Activated CD8-positive, alpha-beta memory T cell treated with anti-CD3 and anti-CD28 coated beads, Interleukin-2, amount 10 ng/mL, durations not matched to agents 7 days and 5 days (primary cell): Measurements from ENCODE around the gene LOXL3. TPM values are rescaled to one million over a fixed set of nuclear protein-coding genes. Genes with fewer than 3 reads are reported as not detected.
A peak's percentile ranks its signal among the peaks of the same experiment; 100 is the strongest.

Source experiments
- ATAC-seq: fragments of 150-1000 bp; cut with Tn5 transposase; one replicate; pipeline ENCODE4 v1.10.0; 2021; ENCODE audit warnings: moderate library complexity
- CTCF ChIA-PET: fragments of 350-600 bp; sonication (Branson Sonifier 250); formaldehyde crosslinking; loops from one replicate; lab custom pipeline; 2021; ENCODE audit warnings: antibody characterized with exemption; lab: Charles Lee
- DNase-seq: peaks from one replicate; pipeline ENCODE4 v3.0.0-alpha.2; 2020
- H3K27ac Mint-ChIP-seq: one replicate; pipeline ENCODE4 v1.8.0; 2021; ENCODE audit warnings: mild to moderate bottlenecking, mixed read lengths
- H3K27me3 Mint-ChIP-seq: one replicate; pipeline ENCODE4 v1.8.0; 2021; ENCODE audit warnings: mixed read lengths
- H3K36me3 Mint-ChIP-seq: one replicate; pipeline ENCODE4 v1.8.0; 2021; ENCODE audit warnings: mild to moderate bottlenecking, mixed read lengths
- H3K4me1 Mint-ChIP-seq: one replicate; pipeline ENCODE4 v1.8.0; 2021; ENCODE audit warnings: mixed read lengths
- H3K4me3 Mint-ChIP-seq: one replicate; pipeline ENCODE4 v1.8.0; 2021; ENCODE audit warnings: mild to moderate bottlenecking, moderate library complexity, mixed read lengths
- H3K9me3 Mint-ChIP-seq: one replicate; pipeline ENCODE4 v1.8.0; 2022; ENCODE audit warnings: low read depth, mixed read lengths
- total RNA-seq, 2 experiments: library from RNA; stranded (reverse); gene quantifications; one replicate each; pipeline ENCODE4 v1.2.3, GENCODE V29; 2021

The LOXL3 gene
- total RNA-seq, 2 experiments from 2014 or later = 0.76 to 1.8 TPM

DNA sequence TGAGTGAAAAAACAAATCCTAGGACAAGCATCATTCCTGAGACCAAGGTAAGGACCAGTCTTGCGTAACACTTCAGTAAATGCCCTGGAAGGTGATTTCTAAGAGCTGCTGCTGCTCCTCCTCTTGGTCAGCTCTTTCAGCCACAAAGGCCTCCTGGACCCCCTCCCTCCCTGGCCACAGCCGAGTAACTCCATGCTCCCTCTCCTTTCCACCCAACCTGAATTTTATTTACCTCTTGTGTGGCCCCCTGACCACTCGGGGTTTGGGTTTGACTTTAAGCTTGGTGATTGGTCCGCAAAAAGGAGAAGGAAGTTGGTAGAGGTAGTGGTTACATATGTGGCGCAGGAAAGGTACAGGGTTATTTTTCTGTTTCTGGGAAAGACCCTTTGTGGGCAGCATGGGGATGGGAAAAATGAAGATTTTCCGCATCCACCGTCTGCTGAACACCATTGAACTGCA is 14.8 kb downstream of the LOXL3 start:
- ATAC-seq (no peak), DNase-seq (no peak)
- Mint-ChIP-seq H3K4me3 (no peak overlapping the region), H3K4me1 (peaks cover 19% of the 10 kb centered on the region), H3K27me3 (peaks cover 29% of the 10 kb centered on the region), H3K27ac (no peak overlapping the region), H3K36me3 (peaks cover 1% of the 10 kb centered on the region), H3K9me3 (no peaks in the 10 kb centered on the region)
- CTCF ChIA-PET = interaction anchor here (1.0 to 1.6 kb wide), 5 partner anchors 8 to 56 kb away, joined by 3 to 8 read pairs (median 3); partner anchors contain the start of genes CCDC142 and TTC31

DNA sequence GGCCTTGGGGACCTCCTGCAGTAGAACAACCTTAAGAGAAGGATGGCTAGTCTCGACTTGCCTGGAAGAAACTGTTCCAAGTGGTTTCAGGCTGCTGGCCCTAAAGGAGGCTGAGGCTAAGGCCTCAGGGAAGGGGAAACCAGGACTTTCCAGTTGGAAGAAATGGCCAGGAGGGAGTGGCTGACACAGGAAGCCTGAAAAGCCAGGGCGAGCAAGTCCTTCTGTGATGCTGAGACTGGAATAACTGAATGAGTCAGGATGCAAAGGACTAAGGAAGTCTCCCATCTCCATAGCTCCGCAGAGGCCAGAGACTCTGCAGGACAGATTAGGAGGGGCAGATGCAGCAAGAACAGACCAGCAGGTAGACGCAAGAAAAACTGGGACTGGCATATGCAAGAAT is 16.6 kb downstream of the LOXL3 start:
- no peak overlapping the region for H3K4me3 Mint-ChIP-seq
- H3K9me3 Mint-ChIP-seq = no peaks in the 10 kb centered on the region
- ATAC-seq (no peak), DNase-seq (no peak)
- CTCF ChIA-PET = no interaction called here
- no peak overlapping the region for H3K27ac Mint-ChIP-seq
- peaks cover 21% of the 10 kb centered on the region for H3K4me1 Mint-ChIP-seq
- peaks cover 19% of the 10 kb centered on the region for H3K27me3 Mint-ChIP-seq
- H3K36me3 Mint-ChIP-seq = peaks cover 9% of the 10 kb centered on the region

DNA sequence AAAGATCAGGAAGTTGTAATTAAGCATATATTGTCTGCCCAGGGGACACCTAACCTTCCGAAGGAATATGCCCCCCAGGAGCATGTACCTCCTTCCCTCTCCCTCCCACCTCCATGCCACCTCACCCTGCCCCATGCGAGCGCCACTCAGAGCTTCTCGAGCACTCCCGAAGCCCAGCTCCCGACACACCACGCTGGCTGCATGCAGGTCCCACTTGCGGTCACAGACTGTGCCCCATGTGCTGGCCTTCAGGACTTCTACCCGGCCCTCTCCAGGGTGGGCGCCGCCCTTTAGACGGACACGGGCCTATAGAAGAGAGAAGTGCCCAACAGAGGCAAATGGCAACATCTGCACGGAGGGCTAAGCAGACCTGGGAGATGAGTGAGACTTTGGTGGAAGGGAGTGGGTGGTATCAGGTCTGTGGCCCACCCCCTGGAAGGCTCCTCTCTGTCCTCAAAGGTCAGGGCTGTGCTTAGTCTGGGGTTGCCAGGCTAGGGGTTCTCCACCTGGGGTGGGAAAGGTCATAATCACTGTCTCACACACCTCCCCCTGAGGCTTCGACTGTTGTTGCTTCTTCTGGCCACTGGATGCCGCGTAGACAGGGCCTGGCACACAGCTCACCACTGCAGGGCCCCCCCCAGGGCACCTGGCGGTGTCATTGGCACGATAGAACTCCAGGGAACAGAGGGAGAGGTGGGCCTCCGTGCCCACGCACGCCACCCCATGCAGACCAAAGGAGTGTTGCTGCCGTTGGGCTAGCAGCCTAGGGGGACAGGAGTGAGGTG is 17.4 kb downstream of the LOXL3 start:
- Mint-ChIP-seq H3K4me1 (peaks cover 29% of the 10 kb centered on the region), H3K9me3 (no peaks in the 10 kb centered on the region), H3K27ac (no peak overlapping the region), H3K4me3 (no peak overlapping the region), H3K27me3 (peaks cover 17% of the 10 kb centered on the region), H3K36me3 (peaks cover 12% of the 10 kb centered on the region)
- ATAC-seq (no peak), DNase-seq (no peak)
- CTCF ChIA-PET = interaction anchor here (1.2 kb wide), 1 partner anchor 287 kb away, joined by 4 read pairs; no protein-coding TSS in a partner anchor

DNA sequence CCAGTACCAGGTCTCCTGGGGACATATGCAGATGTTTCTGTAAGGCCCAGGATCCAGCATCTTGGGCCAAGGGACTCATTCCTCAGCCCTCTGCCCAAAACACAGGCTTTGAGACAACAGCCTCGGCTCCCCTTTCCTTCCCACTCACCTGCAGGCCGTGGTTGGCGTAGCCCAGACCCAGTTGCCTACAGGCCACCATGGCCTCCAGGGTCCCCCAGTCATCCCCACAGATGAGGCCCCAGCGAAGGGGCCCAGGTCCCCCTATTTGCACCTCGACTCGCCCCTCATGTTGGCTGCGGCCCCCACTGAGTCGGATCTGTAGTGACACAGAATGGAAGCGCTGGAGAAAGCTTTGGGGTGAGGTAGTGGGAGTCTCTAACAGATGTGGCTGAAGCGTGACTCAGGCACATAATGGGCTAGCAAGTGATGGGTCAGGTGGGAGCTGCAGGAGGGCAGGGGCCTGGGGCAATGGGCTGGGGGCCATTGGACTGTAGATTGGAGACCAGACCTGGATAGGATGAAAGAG is 18.2 kb downstream of the LOXL3 start:
- CTCF ChIA-PET = interaction anchor here (1.2 kb wide), 1 partner anchor 286 kb away, joined by 4 read pairs; no protein-coding TSS in a partner anchor

DNA sequence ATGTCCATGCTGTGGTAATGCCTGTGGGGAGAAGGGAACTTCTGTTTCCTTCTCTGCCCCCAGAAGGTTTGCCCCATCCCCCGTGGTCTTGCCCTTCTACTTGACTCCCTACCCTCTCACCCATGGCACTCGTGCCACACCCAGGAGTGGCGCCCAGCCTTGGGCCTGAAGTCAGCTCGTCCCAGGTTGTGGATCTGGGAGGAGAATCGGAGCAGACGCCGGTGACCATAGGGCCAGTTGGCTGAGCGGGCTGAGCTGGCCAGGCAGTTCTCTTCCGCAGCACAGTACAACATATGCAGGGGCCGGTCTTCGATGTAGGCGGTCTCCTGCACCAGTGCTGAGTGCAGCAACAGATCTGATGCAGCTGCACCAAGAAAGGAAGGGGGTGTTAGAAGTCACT is 19.3 kb downstream of the LOXL3 start:
- H3K4me1 Mint-ChIP-seq = peaks cover 35% of the 10 kb centered on the region
- H3K4me3 Mint-ChIP-seq = no peak overlapping the region
- H3K27me3 Mint-ChIP-seq = peaks cover 17% of the 10 kb centered on the region
- H3K36me3 Mint-ChIP-seq = peaks cover 15% of the 10 kb centered on the region
- H3K27ac Mint-ChIP-seq = no peak overlapping the region
- ATAC-seq = no peak
- CTCF ChIA-PET = interaction anchor here (1.4 to 6.1 kb wide), 2 partner anchors 17 to 52 kb away, joined by 4 to 98 read pairs; no protein-coding TSS in a partner anchor
- no peaks in the 10 kb centered on the region for H3K9me3 Mint-ChIP-seq
- DNase-seq = no peak

More for the DNA sequence above, 18.2 kb downstream of the LOXL3 start:
- Mint-ChIP-seq H3K4me1 (peaks cover 38% of the 10 kb centered on the region), H3K36me3 (peaks cover 15% of the 10 kb centered on the region), H3K27me3 (peaks cover 17% of the 10 kb centered on the region), H3K4me3 (no peak overlapping the region), H3K27ac (no peak overlapping the region), H3K9me3 (no peaks in the 10 kb centered on the region)
- DNase-seq (no peak), ATAC-seq (no peak)

DNA sequence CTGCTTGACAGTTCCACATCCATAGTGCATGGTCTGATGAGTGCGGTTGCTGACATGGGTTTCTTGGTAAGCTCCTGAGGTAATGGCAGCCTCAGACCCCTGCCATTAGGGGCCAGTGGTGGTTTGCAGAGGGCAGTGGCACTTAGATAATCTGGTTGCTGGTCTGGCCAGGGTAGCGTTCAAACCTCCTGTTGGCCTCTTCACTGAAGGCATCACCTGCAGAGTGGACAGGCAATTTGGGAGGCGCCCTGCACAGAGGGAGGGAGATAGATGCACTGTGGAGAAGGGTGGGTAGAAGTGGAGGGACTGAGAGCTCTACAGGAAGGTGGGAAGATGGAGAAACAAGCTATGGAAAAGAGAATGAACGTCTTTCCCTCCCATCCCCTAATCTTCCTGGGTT is 20.3 kb downstream of the LOXL3 start:
- no peak overlapping the region for H3K4me3 Mint-ChIP-seq
- peaks cover 10% of the 10 kb centered on the region for H3K27me3 Mint-ChIP-seq
- H3K4me1 Mint-ChIP-seq = peaks cover 32% of the 10 kb centered on the region
- CTCF ChIA-PET = interaction anchor here (1.2 to 6.4 kb wide), 6 partner anchors 10 to 81 kb away, joined by 3 to 98 read pairs (median 12); partner anchors contain the start of genes CCDC142 and TTC31
- no peak for DNase-seq
- H3K27ac Mint-ChIP-seq = no peak overlapping the region
- peaks cover 19% of the 10 kb centered on the region for H3K36me3 Mint-ChIP-seq
- no peaks in the 10 kb centered on the region for H3K9me3 Mint-ChIP-seq
- no peak for ATAC-seq

DNA sequence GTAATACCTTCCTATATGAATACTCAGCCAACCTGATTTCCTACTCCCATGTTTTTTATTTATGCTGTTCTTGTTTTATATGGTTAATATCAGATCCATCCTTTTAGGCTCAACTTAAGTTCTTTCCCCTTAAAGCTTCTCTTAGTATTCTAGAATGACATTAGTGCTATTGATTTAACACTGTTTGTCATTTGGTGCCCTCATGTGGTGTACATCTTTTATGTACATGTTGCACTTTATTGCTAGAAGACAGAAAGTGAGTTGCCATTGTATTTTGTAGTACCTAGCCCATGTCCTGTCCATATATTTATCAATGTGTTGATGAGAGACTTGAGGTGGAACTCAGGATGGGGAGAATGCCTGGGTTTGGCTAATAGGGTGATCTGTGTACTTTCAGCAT is 21.5 kb downstream of the LOXL3 start:
- H3K27me3 Mint-ChIP-seq = no peaks in the 10 kb centered on the region
- no peaks in the 10 kb centered on the region for H3K9me3 Mint-ChIP-seq
- peaks cover 39% of the 10 kb centered on the region for H3K4me1 Mint-ChIP-seq
- DNase-seq = no peak
- H3K27ac Mint-ChIP-seq = peak overlapping the region; percentile 97
- ATAC-seq = no peak
- CTCF ChIA-PET = interaction anchor here (0.6 to 6.4 kb wide), 30 partner anchors 9 to 264 kb away, joined by 3 to 98 read pairs (median 5); partner anchors contain the start of genes CCDC142, INO80B, LBX2 and MRPL53
- H3K4me3 Mint-ChIP-seq = peak overlapping the region; percentile 34
- H3K36me3 Mint-ChIP-seq = peaks cover 31% of the 10 kb centered on the region

DNA sequence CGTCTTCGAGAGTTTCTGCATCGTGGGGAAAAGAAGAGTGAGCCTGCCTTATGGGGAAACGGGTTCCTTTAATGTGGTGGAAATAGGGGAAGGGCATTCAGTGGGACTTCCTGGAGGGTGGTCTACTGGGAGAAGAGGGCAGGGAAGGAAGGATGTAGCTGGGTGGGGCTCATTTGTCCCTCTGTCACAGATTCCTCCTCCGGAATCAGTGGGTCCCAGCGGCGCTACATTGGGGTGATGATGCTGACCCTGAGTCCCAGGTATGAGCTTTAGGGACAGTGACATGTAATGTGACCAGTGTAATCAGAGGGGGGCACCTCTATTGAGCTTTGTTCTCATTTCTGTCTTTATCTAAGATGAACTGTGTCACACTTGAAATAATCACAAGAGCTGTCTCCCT is 22.1 kb downstream of the LOXL3 start:
- CTCF ChIA-PET = interaction anchor here (0.6 to 6.4 kb wide), 32 partner anchors 9 to 282 kb away, joined by 3 to 98 read pairs (median 5); partner anchors contain the start of genes CCDC142, INO80B, LBX2 and MRPL53
- peaks cover 37% of the 10 kb centered on the region for H3K36me3 Mint-ChIP-seq
- H3K27me3 Mint-ChIP-seq = no peaks in the 10 kb centered on the region
- H3K4me3 Mint-ChIP-seq = peak overlapping the region; percentile 100
- no peaks in the 10 kb centered on the region for H3K9me3 Mint-ChIP-seq
- peaks cover 41% of the 10 kb centered on the region for H3K4me1 Mint-ChIP-seq
- peak overlapping the region; percentile 97 for H3K27ac Mint-ChIP-seq
- no peak for ATAC-seq
- DNase-seq = no peak

DNA sequence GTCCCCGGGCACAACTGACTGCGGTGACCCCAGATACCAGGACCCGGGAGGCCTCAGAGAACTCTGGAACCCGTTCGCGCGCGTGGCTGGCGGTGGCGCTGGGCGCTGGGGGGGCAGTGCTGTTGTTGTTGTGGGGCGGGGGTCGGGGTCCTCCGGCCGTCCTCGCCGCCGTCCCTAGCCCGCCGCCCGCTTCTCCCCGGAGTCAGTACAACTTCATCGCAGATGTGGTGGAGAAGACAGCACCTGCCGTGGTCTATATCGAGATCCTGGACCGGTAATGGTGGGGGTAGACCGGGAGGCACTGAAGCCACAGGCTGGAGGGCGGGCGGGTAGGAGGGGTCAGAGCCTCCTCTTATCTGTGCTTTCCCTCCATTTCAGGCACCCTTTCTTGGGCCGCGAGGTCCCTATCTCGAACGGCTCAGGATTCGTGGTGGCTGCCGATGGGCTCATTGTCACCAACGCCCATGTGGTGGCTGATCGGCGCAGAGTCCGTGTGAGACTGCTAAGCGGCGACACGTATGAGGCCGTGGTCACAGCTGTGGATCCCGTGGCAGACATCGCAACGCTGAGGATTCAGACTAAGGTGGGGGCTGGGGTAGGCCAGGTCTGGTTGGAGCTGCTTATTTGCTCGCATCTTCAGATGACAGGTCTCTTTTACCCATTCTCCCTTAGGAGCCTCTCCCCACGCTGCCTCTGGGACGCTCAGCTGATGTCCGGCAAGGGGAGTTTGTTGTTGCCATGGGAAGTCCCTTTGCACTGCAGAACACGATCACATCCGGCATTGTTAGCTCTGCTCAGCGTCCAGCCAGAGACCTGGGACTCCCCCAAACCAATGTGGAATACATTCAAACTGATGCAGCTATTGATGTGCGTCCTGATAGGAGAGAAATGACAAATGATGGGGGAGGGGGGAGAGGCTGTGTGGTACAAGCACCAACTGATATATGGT is 23.2 kb downstream of the LOXL3 start:
- peaks cover 46% of the 10 kb centered on the region for H3K4me1 Mint-ChIP-seq
- CTCF ChIA-PET = interaction anchor here (0.8 to 6.4 kb wide), 19 partner anchors 9 to 281 kb away, joined by 3 to 98 read pairs (median 9); partner anchors contain the start of genes CCDC142, INO80B, LBX2 and MRPL53
- H3K4me3 Mint-ChIP-seq = peak overlapping the region; percentile 100
- ATAC-seq (peak; percentile 16), DNase-seq (peak; percentile 73)
- H3K27ac Mint-ChIP-seq = peak overlapping the region; percentile 97
- H3K36me3 Mint-ChIP-seq = peaks cover 48% of the 10 kb centered on the region
- H3K27me3 Mint-ChIP-seq = no peaks in the 10 kb centered on the region
- H3K9me3 Mint-ChIP-seq = no peaks in the 10 kb centered on the region

DNA sequence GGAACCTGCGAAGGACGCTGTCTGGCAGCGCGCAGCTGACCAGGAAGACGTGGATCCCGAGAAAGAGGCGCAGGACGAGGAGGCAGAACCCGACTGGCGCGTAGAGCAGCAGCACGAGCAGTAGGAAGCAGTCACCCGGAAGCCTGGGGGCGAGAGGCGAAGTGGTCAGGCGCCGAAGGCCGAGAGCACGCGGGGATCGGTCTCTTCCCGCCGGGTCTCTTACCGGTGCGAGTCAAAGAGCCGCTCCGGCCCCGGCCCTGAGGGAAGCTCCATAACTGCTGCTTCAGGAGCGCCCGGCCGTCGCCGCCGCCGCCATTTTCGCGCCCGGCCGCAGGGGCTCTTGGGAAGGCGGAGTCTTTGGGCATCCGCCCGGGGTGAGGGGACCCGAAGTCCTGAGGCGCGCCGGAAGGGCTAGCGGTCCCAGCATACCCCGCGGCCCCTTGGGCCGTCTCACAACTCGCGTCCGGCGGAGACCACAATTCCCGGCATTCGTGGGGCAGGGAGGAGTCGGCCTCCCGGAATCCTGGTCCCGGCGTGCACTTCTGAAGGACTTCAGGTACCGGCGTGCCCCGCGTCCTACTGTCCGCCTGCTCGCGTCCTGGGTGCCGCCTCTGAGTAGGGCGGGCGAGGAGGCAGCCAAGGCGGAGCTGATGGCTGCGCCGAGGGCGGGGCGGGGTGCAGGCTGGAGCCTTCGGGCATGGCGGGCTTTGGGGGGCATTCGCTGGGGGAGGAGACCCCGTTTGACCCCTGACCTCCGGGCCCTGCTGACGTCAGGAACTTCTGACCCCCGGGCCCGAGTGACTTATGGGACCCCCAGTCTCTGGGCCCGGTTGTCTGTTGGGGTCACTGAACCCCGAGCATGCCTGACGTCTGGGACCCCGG is 24.1 kb downstream of the LOXL3 start, which contains the start of the genes AUP1 and HTRA2:
Gene AUP1, minus strand, starts transcription at position 350 of the 882 bp plus-strand sequence. Its CDS starts 77 bp downstream, at position 273.
Gene HTRA2, plus strand, starts transcription at position 577 of the 882 bp plus-strand sequence. Its CDS starts 74 bp downstream, at position 651.
- H3K36me3 Mint-ChIP-seq = peaks cover 48% of the 10 kb centered on the region

DNA sequence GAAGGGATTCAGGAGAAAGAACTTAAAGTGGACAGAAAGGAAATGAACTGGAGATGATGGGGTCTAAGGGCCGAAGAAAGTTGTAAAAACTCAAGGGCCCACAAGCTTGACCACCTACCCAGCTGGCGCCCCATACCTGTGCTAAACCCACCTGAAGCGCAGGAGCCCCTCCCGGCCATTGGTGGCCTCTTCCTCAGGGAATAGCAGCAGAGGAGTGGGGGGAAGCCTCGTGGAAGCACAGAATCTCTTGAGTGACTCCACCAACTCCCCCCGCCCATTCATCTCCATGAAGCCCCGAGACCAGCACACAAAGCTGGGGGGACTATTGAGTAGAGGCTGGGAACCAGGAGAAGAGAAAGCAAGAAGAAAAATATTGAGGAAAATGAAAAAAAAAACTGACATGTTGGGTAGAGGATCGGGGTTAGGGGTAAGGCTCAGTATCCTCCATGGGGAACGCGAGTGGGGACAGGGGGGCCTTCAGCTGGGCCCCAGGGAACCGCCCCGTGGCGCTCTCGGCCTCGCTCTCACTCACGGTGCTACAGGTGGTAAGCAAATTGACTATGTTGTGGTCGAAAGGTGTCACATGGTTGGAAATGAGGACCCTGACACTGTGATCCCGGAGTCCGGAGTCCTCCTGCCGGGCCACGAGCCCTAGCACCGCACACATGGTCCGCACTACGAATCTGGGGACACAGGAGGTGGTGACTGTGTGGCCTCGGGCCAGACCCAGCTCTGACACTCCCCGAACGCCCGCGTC is 25.0 kb downstream of the LOXL3 start:
- Mint-ChIP-seq H3K27ac (peak overlapping the region; percentile 97), H3K4me3 (peak overlapping the region; percentile 100), H3K9me3 (no peaks in the 10 kb centered on the region), H3K4me1 (peaks cover 46% of the 10 kb centered on the region), H3K27me3 (no peaks in the 10 kb centered on the region), H3K36me3 (peaks cover 45% of the 10 kb centered on the region)
- DNase-seq (peak; percentile 61), ATAC-seq (peak; percentile 10)
- CTCF ChIA-PET = interaction anchor here (1.2 to 6.4 kb wide), 7 partner anchors 12 to 71 kb away, joined by 3 to 98 read pairs (median 27); partner anchors contain the start of genes CCDC142, LBX2, TLX2 and TTC31

More for the DNA sequence above, 24.1 kb downstream of the LOXL3 start, which contains the start of the genes AUP1 and HTRA2:
- ATAC-seq = peak; percentile 90
- Mint-ChIP-seq H3K27ac (peak within 1 kb of the TSS; percentile 97), H3K27me3 (no peaks in the 10 kb centered on the region), H3K9me3 (no peaks in the 10 kb centered on the region), H3K4me1 (peaks cover 46% of the 10 kb centered on the region), H3K4me3 (peak within 1 kb of the TSS; percentile 100)
- CTCF ChIA-PET = interaction anchor here (0.6 to 6.4 kb wide), 9 partner anchors 13 to 123 kb away, joined by 3 to 98 read pairs (median 12); partner anchors contain the start of genes CCDC142, LBX2, TLX2 and TTC31
- peak; percentile 98 for DNase-seq
